ENCODE measurements around the gene SCMH1. TPM values are rescaled to one million over a fixed set of nuclear protein-coding genes. Genes with fewer than 3 reads are reported as not detected.

Gene SCMH1
- total and polyA plus RNA-seq, 2 experiments from 2014 or later: 15.0 to 19.4 TPM

GRCh38 chr1:41151846-41152245 is 90.3 kb downstream of the SCMH1 start:
- Histone ChIP-seq H2AFZ (no peak overlapping the region), H3F3A (replicated peaks; ENCODE audit: low read depth) (no peaks in the 10 kb centered on the region), H3K27ac (ENCODE audit: low read depth) (no peak overlapping the region), H3K4me1 (ENCODE audit: insufficient read depth) (no peaks in the 10 kb centered on the region), H3K4me3 (no peak overlapping the region), H3K36me3 (ENCODE audit: insufficient read depth) (no peaks in the 10 kb centered on the region), H3K27me3 (ENCODE audit: insufficient read depth) (no peaks in the 10 kb centered on the region), H3K79me2 (replicated peaks; ENCODE audit: insufficient read depth) (no peaks in the 10 kb centered on the region), H3K4me2 (no peak overlapping the region), H4K20me1 (replicated peaks; ENCODE audit: insufficient read depth) (no peaks in the 10 kb centered on the region), H3K9me2 (ENCODE audit: insufficient read depth) (no peaks in the 10 kb centered on the region)
- H3K27ac Mint-ChIP-seq: no peak overlapping the region
- no peak overlapping the region for H3K4me3 Mint-ChIP-seq
- ATAC-seq (no peak), DNase-seq (ENCODE audit: low spot score) (no peak)
- peaks cover 3% of the 10 kb centered on the region; the same call in 2 of the 3 replicates for H3K4me1 Mint-ChIP-seq
- no peaks in the 10 kb centered on the region for H3K9me3 Mint-ChIP-seq
- TF ChIP-seq REST (IDR thresholded peaks at IDR 0.05; ENCODE audit: unreplicated experiment): no peak
- no peak for TF ChIP-seq NANOG (IDR thresholded peaks at IDR 0.05; ENCODE audit: borderline replicate concordance)
- TF ChIP-seq ZNF331 (CRISPR knock-in tag; IDR thresholded peaks at IDR 0.05; ENCODE audit: low read depth): no peak
- no peak for TF ChIP-seq ZNF114 (CRISPR knock-in tag; IDR thresholded peaks at IDR 0.05)
- TF ChIP-seq EZH2 (IDR thresholded peaks at IDR 0.05; ENCODE audit: low read depth, unreplicated experiment): no peak
- TF ChIP-seq CREB1 (CRISPR knock-in tag; IDR thresholded peaks at IDR 0.05; ENCODE audit: low read depth): no peak
- TF ChIP-seq POLR2AphosphoS5 (IDR thresholded peaks at IDR 0.05; ENCODE audit: low read depth): no peak
- TF ChIP-seq JUNB (IDR thresholded peaks at IDR 0.05; ENCODE audit: unreplicated experiment): no peak
- TF ChIP-seq, protein P1, sequence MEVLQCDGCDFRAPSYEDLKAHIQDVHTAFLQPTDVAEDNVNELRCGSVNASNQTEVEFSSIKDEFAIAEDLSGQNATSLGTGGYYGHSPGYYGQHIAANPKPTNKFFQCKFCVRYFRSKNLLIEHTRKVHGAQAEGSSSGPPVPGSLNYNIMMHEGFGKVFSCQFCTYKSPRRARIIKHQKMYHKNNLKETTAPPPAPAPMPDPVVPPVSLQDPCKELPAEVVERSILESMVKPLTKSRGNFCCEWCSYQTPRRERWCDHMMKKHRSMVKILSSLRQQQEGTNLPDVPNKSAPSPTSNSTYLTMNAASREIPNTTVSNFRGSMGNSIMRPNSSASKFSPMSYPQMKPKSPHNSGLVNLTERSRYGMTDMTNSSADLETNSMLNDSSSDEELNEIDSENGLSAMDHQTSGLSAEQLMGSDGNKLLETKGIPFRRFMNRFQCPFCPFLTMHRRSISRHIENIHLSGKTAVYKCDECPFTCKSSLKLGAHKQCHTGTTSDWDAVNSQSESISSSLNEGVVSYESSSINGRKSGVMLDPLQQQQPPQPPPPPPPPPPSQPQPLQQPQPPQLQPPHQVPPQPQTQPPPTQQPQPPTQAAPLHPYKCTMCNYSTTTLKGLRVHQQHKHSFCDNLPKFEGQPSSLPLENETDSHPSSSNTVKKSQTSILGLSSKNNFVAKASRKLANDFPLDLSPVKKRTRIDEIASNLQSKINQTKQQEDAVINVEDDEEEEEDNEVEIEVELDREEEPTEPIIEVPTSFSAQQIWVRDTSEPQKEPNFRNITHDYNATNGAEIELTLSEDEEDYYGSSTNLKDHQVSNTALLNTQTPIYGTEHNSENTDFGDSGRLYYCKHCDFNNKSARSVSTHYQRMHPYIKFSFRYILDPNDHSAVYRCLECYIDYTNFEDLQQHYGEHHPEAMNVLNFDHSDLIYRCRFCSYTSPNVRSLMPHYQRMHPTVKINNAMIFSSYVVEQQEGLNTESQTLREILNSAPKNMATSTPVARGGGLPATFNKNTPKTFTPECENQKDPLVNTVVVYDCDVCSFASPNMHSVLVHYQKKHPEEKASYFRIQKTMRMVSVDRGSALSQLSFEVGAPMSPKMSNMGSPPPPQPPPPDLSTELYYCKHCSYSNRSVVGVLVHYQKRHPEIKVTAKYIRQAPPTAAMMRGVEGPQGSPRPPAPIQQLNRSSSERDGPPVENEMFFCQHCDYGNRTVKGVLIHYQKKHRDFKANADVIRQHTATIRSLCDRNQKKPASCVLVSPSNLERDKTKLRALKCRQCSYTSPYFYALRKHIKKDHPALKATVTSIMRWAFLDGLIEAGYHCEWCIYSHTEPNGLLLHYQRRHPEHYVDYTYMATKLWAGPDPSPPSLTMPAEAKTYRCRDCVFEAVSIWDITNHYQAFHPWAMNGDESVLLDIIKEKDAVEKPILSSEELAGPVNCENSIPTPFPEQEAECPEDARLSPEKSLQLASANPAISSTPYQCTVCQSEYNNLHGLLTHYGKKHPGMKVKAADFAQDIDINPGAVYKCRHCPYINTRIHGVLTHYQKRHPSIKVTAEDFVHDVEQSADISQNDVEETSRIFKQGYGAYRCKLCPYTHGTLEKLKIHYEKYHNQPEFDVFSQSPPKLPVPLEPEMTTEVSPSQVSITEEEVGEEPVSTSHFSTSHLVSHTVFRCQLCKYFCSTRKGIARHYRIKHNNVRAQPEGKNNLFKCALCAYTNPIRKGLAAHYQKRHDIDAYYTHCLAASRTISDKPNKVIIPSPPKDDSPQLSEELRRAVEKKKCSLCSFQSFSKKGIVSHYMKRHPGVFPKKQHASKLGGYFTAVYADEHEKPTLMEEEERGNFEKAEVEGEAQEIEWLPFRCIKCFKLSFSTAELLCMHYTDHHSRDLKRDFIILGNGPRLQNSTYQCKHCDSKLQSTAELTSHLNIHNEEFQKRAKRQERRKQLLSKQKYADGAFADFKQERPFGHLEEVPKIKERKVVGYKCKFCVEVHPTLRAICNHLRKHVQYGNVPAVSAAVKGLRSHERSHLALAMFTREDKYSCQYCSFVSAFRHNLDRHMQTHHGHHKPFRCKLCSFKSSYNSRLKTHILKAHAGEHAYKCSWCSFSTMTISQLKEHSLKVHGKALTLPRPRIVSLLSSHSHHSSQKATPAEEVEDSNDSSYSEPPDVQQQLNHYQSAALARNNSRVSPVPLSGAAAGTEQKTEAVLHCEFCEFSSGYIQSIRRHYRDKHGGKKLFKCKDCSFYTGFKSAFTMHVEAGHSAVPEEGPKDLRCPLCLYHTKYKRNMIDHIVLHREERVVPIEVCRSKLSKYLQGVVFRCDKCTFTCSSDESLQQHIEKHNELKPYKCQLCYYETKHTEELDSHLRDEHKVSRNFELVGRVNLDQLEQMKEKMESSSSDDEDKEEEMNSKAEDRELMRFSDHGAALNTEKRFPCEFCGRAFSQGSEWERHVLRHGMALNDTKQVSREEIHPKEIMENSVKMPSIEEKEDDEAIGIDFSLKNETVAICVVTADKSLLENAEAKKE (CRISPR knock-in tag; IDR thresholded peaks at IDR 0.05): no peak
- TF ChIP-seq EZH2phosphoT487 (IDR thresholded peaks at IDR 0.05; ENCODE audit: unreplicated experiment): no peak
- TF ChIP-seq ETS1 (IDR thresholded peaks at IDR 0.05): no peak
- no peak for TF ChIP-seq STAT1 (IDR thresholded peaks at IDR 0.05; ENCODE audit: unreplicated experiment)
- TF ChIP-seq, protein P2, sequence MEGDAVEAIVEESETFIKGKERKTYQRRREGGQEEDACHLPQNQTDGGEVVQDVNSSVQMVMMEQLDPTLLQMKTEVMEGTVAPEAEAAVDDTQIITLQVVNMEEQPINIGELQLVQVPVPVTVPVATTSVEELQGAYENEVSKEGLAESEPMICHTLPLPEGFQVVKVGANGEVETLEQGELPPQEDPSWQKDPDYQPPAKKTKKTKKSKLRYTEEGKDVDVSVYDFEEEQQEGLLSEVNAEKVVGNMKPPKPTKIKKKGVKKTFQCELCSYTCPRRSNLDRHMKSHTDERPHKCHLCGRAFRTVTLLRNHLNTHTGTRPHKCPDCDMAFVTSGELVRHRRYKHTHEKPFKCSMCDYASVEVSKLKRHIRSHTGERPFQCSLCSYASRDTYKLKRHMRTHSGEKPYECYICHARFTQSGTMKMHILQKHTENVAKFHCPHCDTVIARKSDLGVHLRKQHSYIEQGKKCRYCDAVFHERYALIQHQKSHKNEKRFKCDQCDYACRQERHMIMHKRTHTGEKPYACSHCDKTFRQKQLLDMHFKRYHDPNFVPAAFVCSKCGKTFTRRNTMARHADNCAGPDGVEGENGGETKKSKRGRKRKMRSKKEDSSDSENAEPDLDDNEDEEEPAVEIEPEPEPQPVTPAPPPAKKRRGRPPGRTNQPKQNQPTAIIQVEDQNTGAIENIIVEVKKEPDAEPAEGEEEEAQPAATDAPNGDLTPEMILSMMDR (conservative IDR thresholded peaks at IDR 0.05; ENCODE audit: low read depth in 2 of 2): no peak
- peaks cover 13% of the 10 kb centered on the region; the same call in 2 of the 3 replicates for H3K36me3 Mint-ChIP-seq (ENCODE audit: low read depth)
- peaks cover 2% of the 10 kb centered on the region for H3K27me3 Mint-ChIP-seq (ENCODE audit: insufficient read depth, low read depth, poor library complexity)
